ENCODE results near the gene P4HA1.

The P4HA1 gene

DNA sequence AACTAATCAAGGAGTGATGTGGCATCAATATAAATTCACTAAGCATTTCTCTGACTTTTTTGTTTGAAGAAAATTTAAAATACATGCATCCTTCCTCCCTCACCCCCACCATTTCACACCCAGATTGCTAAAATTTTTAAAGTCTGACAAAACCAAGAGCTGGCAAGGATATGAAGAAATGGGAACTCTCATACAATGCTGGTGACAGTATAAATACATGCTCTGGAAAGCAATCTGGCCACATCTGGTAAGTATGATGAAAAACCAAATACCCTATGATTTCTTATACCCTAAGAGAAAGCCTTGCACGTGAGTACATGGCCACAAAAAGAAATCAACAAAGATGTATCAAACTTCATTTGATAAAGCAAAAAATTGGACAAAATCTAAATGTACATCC, 31.2 kb downstream of the P4HA1 start:
- Histone ChIP-seq H3K4me1 (no peaks in the 10 kb centered on the region), H3K27ac (no peak overlapping the region), H3K9ac (no peak overlapping the region), H4K20me1 (peaks cover 0 to 99% (median 0%) of the 10 kb centered on the region in 11 experiments; a peak in 5 of 22 replicates), H3K27me3 (no peaks in the 10 kb centered on the region), H3K4me2 (no peak overlapping the region), H3K4me3 (no peak overlapping the region), H3K36me3 (peaks cover 70 to 98% (median 88%) of the 10 kb centered on the region in 11 experiments), H3K9me3 (replicated peaks in 1 of 11) (no peaks in the 10 kb centered on the region)
- no peak for TF ChIP-seq Cebpa-rat (IDR thresholded peaks at IDR 0.05)

GRCh38 chr10:73061743-73062142, 34.9 kb downstream of the P4HA1 start:
- peaks cover 57 to 99% (median 81%) of the 10 kb centered on the region in 11 experiments for H3K36me3 ChIP-seq
- H3K27me3 ChIP-seq = no peaks in the 10 kb centered on the region
- H3K9ac ChIP-seq = no peak overlapping the region
- no peak overlapping the region for H3K27ac ChIP-seq
- no peak overlapping the region for H3K4me2 ChIP-seq
- TF ChIP-seq Cebpa-rat (IDR thresholded peaks at IDR 0.05) = no peak
- peaks cover 0 to 87% (median 0%) of the 10 kb centered on the region in 11 experiments; a peak in 5 of 22 replicates for H4K20me1 ChIP-seq
- peaks cover 0 to 3% (median 0%) of the 10 kb centered on the region in 10 experiments; a peak in 1 of 20 replicates for H3K4me1 ChIP-seq
- no peaks in the 10 kb centered on the region for H3K9me3 ChIP-seq (replicated peaks in 1 of 11)
- no peak overlapping the region for H3K4me3 ChIP-seq

DNA sequence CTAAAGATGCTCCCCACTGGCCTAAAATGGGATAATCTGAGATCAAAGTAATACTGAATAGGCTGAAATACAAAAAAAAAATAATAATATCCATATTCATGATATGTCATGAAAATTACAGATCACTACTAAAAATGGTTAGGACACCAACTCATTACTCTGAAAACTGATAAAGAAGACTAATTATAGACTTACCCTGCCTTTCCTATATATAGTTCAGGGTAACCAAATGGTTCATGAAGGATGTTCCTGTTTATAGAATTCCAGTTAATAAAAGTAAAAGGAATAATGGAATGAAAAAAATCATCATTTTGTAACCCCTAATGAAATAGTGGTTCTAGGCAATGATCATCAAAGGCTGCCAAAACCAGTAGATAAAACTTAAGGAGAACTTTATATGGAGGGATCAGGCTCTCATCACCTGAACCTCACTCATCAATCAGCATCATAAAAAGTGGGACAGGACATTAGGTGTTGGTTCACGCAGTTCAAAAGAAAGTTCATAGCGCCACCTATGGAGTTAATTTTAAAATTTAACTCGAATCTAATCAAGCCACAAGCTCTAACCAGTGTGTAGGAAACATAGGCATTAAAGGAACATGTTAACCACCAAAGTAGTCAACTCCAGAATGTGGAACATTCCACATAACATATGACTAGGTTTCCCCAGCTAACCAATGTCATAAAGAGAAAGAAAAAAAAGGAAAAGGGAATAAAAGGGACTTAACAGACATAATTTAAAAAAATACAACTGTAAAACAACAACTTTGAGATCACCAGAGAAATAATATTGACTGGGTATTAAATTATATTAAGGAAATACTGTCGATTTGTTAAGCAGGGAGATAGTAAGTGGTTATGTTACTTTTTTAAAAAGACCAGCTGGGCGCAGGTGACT, 35.7 kb downstream of the P4HA1 start:
- H4K20me1 ChIP-seq = peaks cover 0 to 85% (median 0%) of the 10 kb centered on the region in 11 experiments; a peak in 5 of 22 replicates
- TF ChIP-seq Cebpa-rat (IDR thresholded peaks at IDR 0.05) = no peak
- no peaks in the 10 kb centered on the region for H3K27me3 ChIP-seq
- H3K27ac ChIP-seq = no peak overlapping the region
- H3K9me3 ChIP-seq (replicated peaks in 1 of 11) = no peaks in the 10 kb centered on the region
- peaks cover 59 to 99% (median 84%) of the 10 kb centered on the region in 11 experiments for H3K36me3 ChIP-seq
- no peak overlapping the region for H3K4me2 ChIP-seq
- no peak overlapping the region for H3K9ac ChIP-seq
- peaks cover 0 to 3% (median 0%) of the 10 kb centered on the region in 10 experiments; a peak in 1 of 20 replicates for H3K4me1 ChIP-seq
- no peak overlapping the region for H3K4me3 ChIP-seq

DNA sequence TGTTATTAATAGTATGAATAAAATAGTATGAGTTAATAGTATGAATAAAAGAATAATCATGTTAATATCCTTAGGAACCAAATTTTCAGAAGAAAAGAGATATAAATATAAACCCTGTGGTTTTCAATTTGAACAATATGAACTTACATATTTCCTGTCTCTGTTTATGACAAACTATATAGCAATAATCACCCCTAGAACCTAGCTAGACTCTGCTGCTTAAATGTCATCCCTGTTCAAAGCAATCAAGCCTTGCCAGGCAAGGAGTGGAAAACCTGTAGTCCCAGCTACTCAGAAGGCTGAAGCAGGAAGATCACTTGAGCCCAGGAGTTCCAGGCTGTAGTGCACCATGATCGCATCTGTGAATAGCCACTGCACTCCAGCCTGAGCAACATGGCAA, 36.5 kb downstream of the P4HA1 start:
- H3K36me3 ChIP-seq = peaks cover 65 to 99% (median 87%) of the 10 kb centered on the region in 11 experiments
- H4K20me1 ChIP-seq = peaks cover 0 to 80% (median 0%) of the 10 kb centered on the region in 11 experiments; a peak in 5 of 22 replicates
- H3K27me3 ChIP-seq = no peaks in the 10 kb centered on the region
- no peak for TF ChIP-seq Cebpa-rat (IDR thresholded peaks at IDR 0.05)
- no peak overlapping the region for H3K4me3 ChIP-seq
- H3K4me2 ChIP-seq = no peak overlapping the region
- H3K9ac ChIP-seq = no peak overlapping the region
- no peak overlapping the region for H3K27ac ChIP-seq
- H3K9me3 ChIP-seq (replicated peaks in 1 of 11) = no peaks in the 10 kb centered on the region
- H3K4me1 ChIP-seq = peaks cover 0 to 3% (median 0%) of the 10 kb centered on the region in 10 experiments; a peak in 1 of 20 replicates

GRCh38 chr10:73058057-73058591, 38.5 kb downstream of the P4HA1 start:
- Histone ChIP-seq H3K4me1 (peaks cover 0 to 3% (median 0%) of the 10 kb centered on the region in 10 experiments; a peak in 1 of 20 replicates), H3K4me3 (no peak overlapping the region), H4K20me1 (peaks cover 0 to 80% (median 0%) of the 10 kb centered on the region in 11 experiments; a peak in 5 of 22 replicates), H3K9ac (no peak overlapping the region), H3K36me3 (peaks cover 64 to 99% (median 87%) of the 10 kb centered on the region in 11 experiments), H3K4me2 (no peak overlapping the region), H3K27ac (no peak overlapping the region), H3K9me3 (replicated peaks in 1 of 11) (no peaks in the 10 kb centered on the region), H3K27me3 (no peaks in the 10 kb centered on the region)
- TF ChIP-seq Cebpa-rat (IDR thresholded peaks at IDR 0.05) = no peak

- Histone ChIP-seq H3K27me3 (no peaks in the 10 kb centered on the region), H3K36me3 (peaks cover 83 to 100% (median 98%) of the 10 kb centered on the region in 11 experiments), H3K4me1 (no peaks in the 10 kb centered on the region), H3K4me2 (no peak overlapping the region), H4K20me1 (peaks cover 0 to 81% (median 0%) of the 10 kb centered on the region in 11 experiments; a peak in 5 of 22 replicates), H3K27ac (no peak overlapping the region), H3K9ac (no peak overlapping the region), H3K4me3 (no peak overlapping the region), H3K9me3 (replicated peaks in 1 of 11) (no peaks in the 10 kb centered on the region)
- TF ChIP-seq Cebpa-rat (IDR thresholded peaks at IDR 0.05) = no peak
Measured at GRCh38 chr10:73054286-73054685, 42.4 kb downstream of the P4HA1 start.

DNA sequence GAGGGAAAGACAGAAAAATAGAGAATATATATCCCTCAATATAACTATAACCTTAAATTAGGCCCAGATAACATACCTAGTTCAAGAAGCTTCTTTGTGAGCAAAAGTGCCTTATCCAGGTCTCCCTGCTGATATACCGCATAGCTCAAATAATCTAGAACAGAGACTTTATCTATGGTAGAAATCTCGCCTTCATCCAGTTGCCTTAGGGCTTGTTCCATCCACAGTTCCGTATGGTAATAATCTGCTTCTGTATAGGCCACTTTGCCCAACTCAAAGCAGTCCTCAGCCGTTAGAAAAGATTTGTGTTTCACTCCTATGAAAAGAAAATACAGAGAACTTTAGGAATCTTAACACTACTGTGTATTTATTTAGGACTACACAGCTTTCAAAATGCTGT, 43.4 kb downstream of the P4HA1 start:
- Histone ChIP-seq H3K9me3 (replicated peaks in 1 of 11) (no peaks in the 10 kb centered on the region), H3K4me2 (no peak overlapping the region), H3K4me1 (no peaks in the 10 kb centered on the region), H3K4me3 (no peak overlapping the region), H4K20me1 (peaks cover 0 to 84% (median 0%) of the 10 kb centered on the region in 11 experiments; a peak in 5 of 22 replicates), H3K36me3 (peaks cover 89 to 100% (median 99%) of the 10 kb centered on the region in 11 experiments), H3K27me3 (no peaks in the 10 kb centered on the region), H3K9ac (no peak overlapping the region), H3K27ac (no peak overlapping the region)
- TF ChIP-seq Cebpa-rat (IDR thresholded peaks at IDR 0.05) = no peak

DNA sequence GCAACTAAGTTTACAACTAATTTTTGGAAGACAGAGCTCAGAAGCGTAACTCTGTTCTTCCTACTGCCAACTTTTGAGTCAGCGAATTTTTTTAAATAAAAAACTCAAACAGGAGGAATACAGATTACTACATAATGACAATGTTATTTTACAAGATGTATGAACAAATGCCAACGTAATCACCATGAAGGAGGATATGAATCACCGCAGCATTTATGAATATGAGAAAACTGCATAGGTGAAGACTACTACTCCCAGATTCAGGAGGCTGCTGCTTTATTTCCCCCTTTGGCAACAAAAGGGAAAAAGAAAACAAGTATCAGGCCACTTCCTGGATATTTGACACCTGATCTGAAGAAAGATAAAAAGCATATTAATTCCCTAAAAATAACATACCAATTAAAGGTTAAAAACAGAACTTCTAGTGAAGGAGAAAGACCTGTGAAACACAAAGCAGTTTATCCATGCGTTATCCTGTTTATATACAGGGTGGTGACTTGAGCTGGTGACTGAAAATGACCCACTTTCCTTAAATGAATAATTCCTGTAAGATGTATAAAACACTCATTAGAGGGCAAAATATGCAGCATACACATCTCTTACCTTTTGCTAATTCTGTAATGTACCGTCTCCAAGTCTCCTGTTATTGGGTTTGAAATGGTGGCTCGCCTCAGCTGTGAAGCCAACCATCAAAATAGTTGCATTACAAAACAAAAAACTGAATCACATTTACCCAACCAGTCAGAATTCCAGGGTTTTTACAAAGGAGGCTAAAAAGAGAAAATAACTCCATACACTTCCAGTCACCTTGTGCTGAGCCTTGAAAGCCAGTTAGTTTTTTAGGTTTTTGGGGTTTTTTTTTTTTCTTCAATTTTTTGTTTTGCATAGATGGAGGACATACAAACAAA, 52.0 kb downstream of the P4HA1 start:
- H3K9ac ChIP-seq = no peak overlapping the region
- peaks cover 74 to 99% (median 97%) of the 10 kb centered on the region in 11 experiments for H3K36me3 ChIP-seq
- peaks cover 0 to 11% (median 0%) of the 10 kb centered on the region in 10 experiments; a peak in 1 of 20 replicates for H3K4me1 ChIP-seq
- TF ChIP-seq Cebpa-rat (IDR thresholded peaks at IDR 0.05) = no peak
- no peak overlapping the region for H3K27ac ChIP-seq
- no peak overlapping the region for H3K4me2 ChIP-seq
- H4K20me1 ChIP-seq = peaks cover 0 to 69% (median 0%) of the 10 kb centered on the region in 11 experiments; a peak in 4 of 22 replicates
- H3K27me3 ChIP-seq = no peaks in the 10 kb centered on the region
- no peak overlapping the region for H3K4me3 ChIP-seq
- H3K9me3 ChIP-seq (replicated peaks in 1 of 11) = no peaks in the 10 kb centered on the region
